WTC11 (cell line): ENCODE measurements around the gene USO1.
"Not testable (repeated sequence)": the region's sequence is repeated elsewhere in the genome, so short reads cannot be mapped to it uniquely, and the experiment has no call there.

Experiments used
- ETV6 ChIP-seq: sonication (generic); formaldehyde crosslinking; IDR thresholded peaks from 2 replicates; pipeline ENCODE4 v1.8.1; 2022; ENCODE audit warnings: mild to moderate bottlenecking, missing genetic modification reagents
- GRHL2 ChIP-seq: fragments of 250-450 bp; sonication (Bioruptor Pico); IDR thresholded peaks from 2 replicates; pipeline ENCODE4 v1.8.0; 2022; ENCODE audit warnings: mild to moderate bottlenecking, moderate library complexity; ENCODE audit not compliant: insufficient replicate concordance, severe bottlenecking
- KAT7 ChIP-seq: sonication (generic); formaldehyde crosslinking; IDR thresholded peaks from 2 replicates; pipeline ENCODE4 v1.8.1; 2023; ENCODE audit warnings: missing genetic modification reagents, mild to moderate bottlenecking, borderline replicate concordance
- MAX ChIP-seq: sonication (generic); formaldehyde crosslinking; IDR thresholded peaks from 2 replicates; pipeline ENCODE4 v1.8.0; 2022; ENCODE audit warnings: mild to moderate bottlenecking, missing genetic modification reagents
- MXD4 ChIP-seq: fragments of 250-450 bp; sonication (Bioruptor Pico); IDR thresholded peaks from 2 replicates; pipeline ENCODE4 v1.8.0; 2021; ENCODE audit warnings: mild to moderate bottlenecking, moderate library complexity, borderline replicate concordance
- NR2C2 ChIP-seq: sonication (generic); formaldehyde crosslinking; IDR thresholded peaks from 2 replicates; pipeline ENCODE4 v1.8.0; 2022; ENCODE audit warnings: mild to moderate bottlenecking, missing genetic modification reagents
- SOX15 ChIP-seq: fragments of 250-450 bp; sonication (Bioruptor Pico); IDR thresholded peaks from 2 replicates; pipeline ENCODE4 v1.9.0; 2021; ENCODE audit warnings: mild to moderate bottlenecking
- SP1 ChIP-seq: sonication (generic); formaldehyde crosslinking; conservative IDR thresholded peaks from 2 replicates; pipeline ENCODE4 v1.8.1; 2022; ENCODE audit warnings: missing genetic modification reagents
- USF1 ChIP-seq: sonication (generic); formaldehyde crosslinking; IDR thresholded peaks from 2 replicates; pipeline ENCODE4 v1.8.0; 2022; ENCODE audit warnings: mild to moderate bottlenecking, missing genetic modification reagents
- TF ChIP-seq, protein P1 (sequence below): fragments of 200-600 bp; IDR thresholded peaks from 2 replicates; pipeline ENCODE4 v1.8.0; 2022; ENCODE audit warnings: antibody characterized with exemption
- TF ChIP-seq, protein P2 (sequence below): fragments of 250-450 bp; sonication (Bioruptor Pico); IDR thresholded peaks from 2 replicates; pipeline ENCODE4 v2.1.2; 2022; ENCODE audit warnings: mild to moderate bottlenecking, moderate library complexity
- TF ChIP-seq, protein P3 (sequence below): sonication (generic); formaldehyde crosslinking; conservative IDR thresholded peaks from 2 replicates; pipeline ENCODE4 v1.8.1; 2022; ENCODE audit warnings: mild to moderate bottlenecking, missing genetic modification reagents

DNA sequence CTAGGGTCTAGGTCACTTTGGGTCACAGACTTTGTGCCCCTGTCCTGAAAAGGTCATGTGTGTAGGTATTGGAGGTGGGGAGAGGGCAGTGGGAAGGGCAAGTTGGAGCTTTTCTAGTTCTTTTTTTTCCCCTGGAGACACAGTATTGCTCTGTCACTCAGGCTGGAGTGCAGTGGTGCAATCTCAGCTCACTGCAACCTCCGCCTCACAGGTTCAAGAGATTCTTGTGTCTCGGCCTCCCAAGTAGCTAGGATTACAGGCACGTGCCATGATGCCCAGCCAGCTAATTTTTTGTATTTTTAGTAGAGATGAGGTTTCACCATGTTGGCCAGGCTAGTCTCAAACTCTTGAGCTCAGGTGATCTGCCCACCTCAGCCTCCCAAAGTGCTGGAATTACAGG lies 8.3 kb upstream of the USO1 start:
- TF ChIP-seq, protein P1, sequence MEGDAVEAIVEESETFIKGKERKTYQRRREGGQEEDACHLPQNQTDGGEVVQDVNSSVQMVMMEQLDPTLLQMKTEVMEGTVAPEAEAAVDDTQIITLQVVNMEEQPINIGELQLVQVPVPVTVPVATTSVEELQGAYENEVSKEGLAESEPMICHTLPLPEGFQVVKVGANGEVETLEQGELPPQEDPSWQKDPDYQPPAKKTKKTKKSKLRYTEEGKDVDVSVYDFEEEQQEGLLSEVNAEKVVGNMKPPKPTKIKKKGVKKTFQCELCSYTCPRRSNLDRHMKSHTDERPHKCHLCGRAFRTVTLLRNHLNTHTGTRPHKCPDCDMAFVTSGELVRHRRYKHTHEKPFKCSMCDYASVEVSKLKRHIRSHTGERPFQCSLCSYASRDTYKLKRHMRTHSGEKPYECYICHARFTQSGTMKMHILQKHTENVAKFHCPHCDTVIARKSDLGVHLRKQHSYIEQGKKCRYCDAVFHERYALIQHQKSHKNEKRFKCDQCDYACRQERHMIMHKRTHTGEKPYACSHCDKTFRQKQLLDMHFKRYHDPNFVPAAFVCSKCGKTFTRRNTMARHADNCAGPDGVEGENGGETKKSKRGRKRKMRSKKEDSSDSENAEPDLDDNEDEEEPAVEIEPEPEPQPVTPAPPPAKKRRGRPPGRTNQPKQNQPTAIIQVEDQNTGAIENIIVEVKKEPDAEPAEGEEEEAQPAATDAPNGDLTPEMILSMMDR: not testable (repeated sequence)
- TF ChIP-seq MAX (CRISPR knock-in tag); NR2C2 (CRISPR knock-in tag); GRHL2; SOX15; KAT7 (CRISPR knock-in tag); USF1 (CRISPR knock-in tag); ETV6 (CRISPR knock-in tag); MXD4 (CRISPR knock-in tag); SP1 (CRISPR knock-in tag): not testable (repeated sequence)
- TF ChIP-seq, protein P2, sequence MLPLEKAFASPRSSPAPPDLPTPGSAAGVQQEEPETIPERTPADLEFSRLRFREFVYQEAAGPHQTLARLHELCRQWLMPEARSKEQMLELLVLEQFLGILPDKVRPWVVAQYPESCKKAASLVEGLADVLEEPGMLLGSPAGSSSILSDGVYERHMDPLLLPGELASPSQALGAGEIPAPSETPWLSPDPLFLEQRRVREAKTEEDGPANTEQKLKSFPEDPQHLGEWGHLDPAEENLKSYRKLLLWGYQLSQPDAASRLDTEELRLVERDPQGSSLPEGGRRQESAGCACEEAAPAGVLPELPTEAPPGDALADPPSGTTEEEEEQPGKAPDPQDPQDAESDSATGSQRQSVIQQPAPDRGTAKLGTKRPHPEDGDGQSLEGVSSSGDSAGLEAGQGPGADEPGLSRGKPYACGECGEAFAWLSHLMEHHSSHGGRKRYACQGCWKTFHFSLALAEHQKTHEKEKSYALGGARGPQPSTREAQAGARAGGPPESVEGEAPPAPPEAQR (CRISPR knock-in tag): not testable (repeated sequence)
- TF ChIP-seq, protein P3, sequence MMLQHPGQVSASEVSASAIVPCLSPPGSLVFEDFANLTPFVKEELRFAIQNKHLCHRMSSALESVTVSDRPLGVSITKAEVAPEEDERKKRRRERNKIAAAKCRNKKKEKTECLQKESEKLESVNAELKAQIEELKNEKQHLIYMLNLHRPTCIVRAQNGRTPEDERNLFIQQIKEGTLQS (CRISPR knock-in tag): not testable (repeated sequence)
